Osteocyte (in vitro differentiated cells): ENCODE measurements around the gene ABAT. TPM values are rescaled to one million over a fixed set of nuclear protein-coding genes. Genes with fewer than 3 reads are reported as not detected.

Experiments
- total RNA-seq: library from RNA; stranded (reverse); gene quantifications from 2 replicates; pipeline ENCODE4 v1.2.1, GENCODE V29; 2021

Gene ABAT
- total RNA-seq, 1 donor from 2014 or later: 3.0 TPM

Other genes starting within 250 kb of the ABAT start
- not detected in 2 replicates for gene TMEM114, start 84.1 kb upstream of the ABAT start, total RNA-seq
- gene METTL22, start 52.9 kb upstream of the ABAT start, total RNA-seq: 40.1 and 46.2 TPM in 2 replicates
- 11.9 and 12.1 TPM in 2 replicates for gene TMEM186, start 123.0 kb downstream of the ABAT start, total RNA-seq
- gene PMM2, start 123.2 kb downstream of the ABAT start, total RNA-seq: 42.9 and 45.3 TPM in 2 replicates
- gene CARHSP1, start 194.4 kb downstream of the ABAT start, total RNA-seq: 69.6 and 70.2 TPM in 2 replicates
- gene LITAFD, start 207.7 kb downstream of the ABAT start, total RNA-seq: not detected in 2 replicates